ACC112 (cell line): ENCODE results near the gene CCDC141.

Experiments used
- H2AFZ ChIP-seq: fragments of 200-600 bp; sonication (generic); one replicate; pipeline ENCODE4 v1.6.0; 2017; ENCODE audit warnings: antibody characterized with exemption, low read length; ENCODE audit not compliant: unreplicated experiment
- H3K27ac ChIP-seq: fragments of 200-600 bp; sonication (generic); 2 replicates; pipeline ENCODE4 v1.5.1; 2014; ENCODE audit warnings: low read depth, mild to moderate bottlenecking, antibody characterized with exemption, low read length, moderate library complexity
- H3K27me3 ChIP-seq: fragments of 200-600 bp; sonication (generic); 2 replicates; pipeline ENCODE4 v1.6.1; 2014; ENCODE audit warnings: mild to moderate bottlenecking, antibody characterized with exemption, low read length, moderate library complexity, mixed read lengths; ENCODE audit not compliant: insufficient read depth
- H3K36me3 ChIP-seq: fragments of 200-600 bp; sonication (generic); 2 replicates; pipeline ENCODE4 v1.6.1; 2016; ENCODE audit warnings: mild to moderate bottlenecking, antibody characterized with exemption, low read length, moderate library complexity, mixed read lengths; ENCODE audit not compliant: insufficient read depth
- H3K4me1 ChIP-seq: fragments of 200-600 bp; sonication (generic); one replicate; pipeline ENCODE4 v1.6.1; 2016; ENCODE audit warnings: low read length, mixed read lengths; ENCODE audit not compliant: insufficient read depth, unreplicated experiment, control insufficient read depth
- H3K4me3 ChIP-seq: fragments of 200-600 bp; sonication (generic); 2 replicates; pipeline ENCODE4 v1.5.1; 2014; ENCODE audit warnings: mild to moderate bottlenecking, low read depth, low read length
- H3K79me2 ChIP-seq: fragments of 200-600 bp; sonication (generic); one replicate; pipeline ENCODE4 v1.6.0; 2016; ENCODE audit warnings: low read length; ENCODE audit not compliant: control insufficient read depth, unreplicated experiment, insufficient read depth

The CCDC141 gene

DNA sequence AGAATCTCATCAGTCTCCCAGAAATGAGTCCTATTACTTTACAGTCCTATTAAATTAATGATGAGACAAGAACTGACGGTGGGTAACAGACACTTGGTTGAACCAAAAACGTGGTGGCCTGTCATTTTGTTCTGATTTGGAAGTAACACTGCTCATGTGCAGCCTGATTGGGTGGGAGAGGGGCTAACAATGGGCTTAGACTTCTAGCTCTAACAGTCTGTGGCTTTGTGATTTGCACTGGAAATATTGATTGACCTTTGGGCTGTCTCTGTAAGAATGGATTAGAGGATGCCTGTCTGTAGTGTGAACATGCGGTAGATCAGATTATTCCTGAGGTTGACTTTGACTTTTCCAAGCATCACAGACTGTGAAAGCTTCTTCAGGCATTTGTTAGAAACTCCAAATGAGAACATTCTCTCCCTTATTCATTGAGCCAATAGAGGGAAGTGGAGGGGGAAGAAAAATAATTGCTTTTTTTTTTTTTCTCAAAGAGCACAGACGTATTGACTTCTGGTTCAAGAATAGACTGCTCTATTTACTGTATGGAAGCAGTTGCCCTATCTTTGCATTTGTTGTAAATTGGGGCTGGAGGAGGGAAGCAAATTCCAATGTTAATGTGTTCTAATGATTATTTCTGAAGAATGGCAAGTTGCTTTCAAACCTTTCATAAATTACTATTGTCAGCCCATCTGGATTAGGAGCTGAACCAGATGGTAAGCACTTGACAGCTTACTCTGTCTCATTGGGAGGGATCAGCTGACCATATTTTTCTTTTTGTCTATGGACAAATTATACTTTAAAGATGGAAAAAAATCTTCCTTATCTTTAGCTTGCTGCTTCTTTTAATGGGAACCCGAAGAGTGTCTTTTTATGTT lies 156.9 kb downstream of the CCDC141 start:
- H3K36me3 ChIP-seq, result no peaks in the 10 kb centered on the region
- no peaks in the 10 kb centered on the region for H3K79me2 ChIP-seq
- H3K4me1 ChIP-seq, result peaks cover 4% of the 10 kb centered on the region
- no peaks in the 10 kb centered on the region for H3K27me3 ChIP-seq
- H3K4me3 ChIP-seq, result no peak overlapping the region
- no peak overlapping the region for H3K27ac ChIP-seq
- H2AFZ ChIP-seq, result no peak overlapping the region

DNA sequence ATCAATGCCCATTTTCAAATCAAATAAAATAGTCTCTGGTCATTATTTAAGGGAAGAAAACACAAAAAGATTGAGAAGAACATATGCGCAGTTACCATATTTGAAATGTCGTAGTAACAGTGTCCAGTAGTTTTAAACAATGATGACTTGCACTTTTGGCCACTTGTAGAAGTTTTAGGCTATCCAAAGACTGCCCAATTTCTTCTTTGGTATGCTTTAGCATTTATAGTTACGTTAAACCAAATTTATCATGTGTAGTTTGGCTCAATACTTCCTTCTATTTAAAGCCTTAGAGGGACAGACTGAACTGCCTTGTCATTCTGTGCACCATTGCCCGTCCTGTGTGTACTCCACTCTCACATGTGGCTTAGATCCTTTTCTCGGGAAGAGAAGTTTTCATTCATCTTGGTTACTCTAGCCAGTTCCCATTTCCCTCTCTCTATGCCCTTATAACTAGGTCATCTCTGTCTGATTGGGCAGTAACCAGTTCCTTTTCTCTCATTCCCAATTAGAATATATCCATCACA lies 157.9 kb downstream of the CCDC141 start:
- Histone ChIP-seq H3K36me3 (no peaks in the 10 kb centered on the region), H3K4me3 (no peak overlapping the region), H2AFZ (no peak overlapping the region), H3K27ac (no peak overlapping the region), H3K79me2 (no peaks in the 10 kb centered on the region), H3K27me3 (no peaks in the 10 kb centered on the region), H3K4me1 (peaks cover 4% of the 10 kb centered on the region)

DNA sequence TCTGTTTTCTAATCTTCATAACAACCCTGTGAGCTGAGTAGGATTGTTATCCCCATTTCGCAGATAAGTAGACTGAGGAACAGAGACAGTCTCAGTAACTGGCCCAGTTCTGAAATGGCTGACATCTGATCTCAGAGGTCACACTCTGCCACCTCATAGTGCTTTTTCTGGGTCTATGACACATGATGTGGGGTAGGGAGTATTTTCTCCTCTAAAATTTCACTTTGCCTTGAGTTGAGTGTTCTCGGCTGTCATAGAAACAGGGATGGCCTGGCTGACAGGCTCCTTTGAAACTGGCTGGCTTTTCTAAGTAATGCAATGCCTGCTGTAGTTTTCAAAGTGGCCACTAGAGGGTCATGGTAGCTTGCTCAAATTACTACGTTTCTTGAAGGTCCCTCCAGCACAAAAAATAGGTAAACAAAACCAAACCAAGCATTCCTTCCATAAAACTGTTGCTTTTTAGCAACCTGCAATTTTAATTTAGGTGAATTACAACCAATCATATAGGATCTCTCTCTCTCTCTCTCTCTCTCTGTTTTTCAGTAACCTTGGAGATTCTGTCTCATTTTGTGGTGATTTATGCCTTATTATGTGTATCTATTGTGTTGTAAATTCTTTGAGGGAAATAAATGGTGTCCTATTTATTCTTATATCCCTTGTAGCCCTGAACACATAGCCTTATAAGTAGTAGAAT lies 158.5 kb downstream of the CCDC141 start:
- Histone ChIP-seq H3K27me3 (no peaks in the 10 kb centered on the region), H2AFZ (peak overlapping the region; percentile 23), H3K79me2 (no peaks in the 10 kb centered on the region), H3K4me1 (peaks cover 4% of the 10 kb centered on the region), H3K27ac (no peak overlapping the region), H3K4me3 (no peak overlapping the region), H3K36me3 (no peaks in the 10 kb centered on the region)

DNA sequence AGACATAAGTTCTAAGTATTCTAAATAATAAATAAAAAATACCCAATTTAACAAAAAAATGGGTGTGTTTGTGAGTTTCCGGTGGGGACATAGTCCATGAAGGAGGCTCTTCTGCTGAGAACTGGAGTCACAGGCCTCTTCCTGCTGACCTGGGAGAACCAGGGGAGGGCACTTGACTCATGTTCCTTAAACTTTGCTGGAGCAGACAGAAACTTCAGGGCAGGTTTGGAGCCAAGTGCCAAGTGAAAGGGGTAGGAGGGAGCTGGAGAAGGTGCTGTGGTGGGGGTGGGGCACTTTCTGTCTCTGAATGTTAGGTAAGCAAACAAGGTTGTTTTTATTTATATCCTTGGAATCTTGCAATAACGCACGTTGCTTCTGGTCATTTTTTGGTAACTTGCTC lies 163.9 kb downstream of the CCDC141 start:
- Histone ChIP-seq H3K4me3 (no peak overlapping the region), H3K4me1 (peaks cover 22% of the 10 kb centered on the region), H3K27ac (no peak overlapping the region), H2AFZ (no peak overlapping the region), H3K36me3 (no peaks in the 10 kb centered on the region), H3K79me2 (no peaks in the 10 kb centered on the region), H3K27me3 (no peaks in the 10 kb centered on the region)

DNA sequence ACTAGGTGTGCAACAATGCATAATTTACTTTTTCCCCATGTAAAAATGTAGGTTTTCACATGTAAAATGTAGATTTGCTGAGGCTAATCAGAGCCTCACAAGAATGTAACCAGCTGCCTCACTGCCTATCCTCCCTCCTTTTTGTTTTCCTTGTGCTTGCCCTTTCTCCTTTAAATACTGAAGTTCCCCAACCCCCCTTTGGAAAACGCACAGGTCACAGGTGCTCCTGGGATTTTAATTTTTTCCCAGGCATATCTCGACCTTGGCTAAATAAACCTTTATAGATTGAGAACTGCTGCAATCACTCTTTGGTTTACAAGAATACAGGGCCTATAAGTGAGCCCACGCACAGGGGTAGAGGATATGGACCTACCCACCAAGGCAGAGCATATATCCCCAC lies 165.5 kb downstream of the CCDC141 start:
- Histone ChIP-seq H2AFZ (no peak overlapping the region), H3K27me3 (no peaks in the 10 kb centered on the region), H3K79me2 (no peaks in the 10 kb centered on the region), H3K36me3 (no peaks in the 10 kb centered on the region), H3K4me1 (peaks cover 22% of the 10 kb centered on the region), H3K4me3 (no peak overlapping the region), H3K27ac (no peak overlapping the region)

DNA sequence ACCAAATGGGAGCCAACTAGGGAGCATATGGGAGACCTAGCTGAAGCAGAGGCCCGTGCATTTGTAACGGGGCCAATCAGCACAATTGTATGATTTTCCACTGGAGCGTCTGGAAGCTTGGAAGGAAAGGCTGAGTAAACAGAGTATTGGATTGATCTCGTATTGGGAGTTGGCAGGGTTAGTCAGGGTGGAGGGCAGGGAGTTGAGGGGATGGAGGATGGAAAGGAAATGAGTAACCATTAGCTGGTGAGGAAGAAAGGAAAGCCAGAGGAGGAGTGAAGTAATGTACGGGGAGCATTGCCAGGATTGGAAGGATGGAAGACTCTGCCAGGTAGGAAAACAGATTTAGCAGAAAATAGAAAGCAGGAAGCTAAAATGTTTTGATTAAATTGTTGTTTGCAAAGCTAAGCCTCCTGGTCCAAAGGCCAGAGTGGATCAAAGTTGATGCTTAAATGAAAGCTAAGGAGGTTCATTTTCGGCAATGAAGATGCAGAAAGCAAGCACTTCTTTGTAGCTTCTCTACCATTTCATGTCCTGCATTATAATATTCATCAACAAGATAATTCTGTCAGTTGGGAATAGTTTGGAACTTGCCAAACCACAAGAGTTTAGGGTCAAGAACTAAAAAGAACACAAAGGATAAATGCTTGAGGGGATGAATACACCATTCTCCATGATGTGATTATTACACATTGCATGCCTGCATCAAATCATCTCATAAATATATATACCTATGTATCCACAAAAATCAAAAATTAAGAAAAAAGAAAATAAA lies 167.1 kb downstream of the CCDC141 start:
- Histone ChIP-seq H3K79me2 (no peaks in the 10 kb centered on the region), H3K27me3 (no peaks in the 10 kb centered on the region), H2AFZ (no peak overlapping the region), H3K36me3 (no peaks in the 10 kb centered on the region), H3K4me3 (peak overlapping the region; percentile 35), H3K27ac (peak overlapping the region; percentile 34), H3K4me1 (peaks cover 22% of the 10 kb centered on the region)

DNA sequence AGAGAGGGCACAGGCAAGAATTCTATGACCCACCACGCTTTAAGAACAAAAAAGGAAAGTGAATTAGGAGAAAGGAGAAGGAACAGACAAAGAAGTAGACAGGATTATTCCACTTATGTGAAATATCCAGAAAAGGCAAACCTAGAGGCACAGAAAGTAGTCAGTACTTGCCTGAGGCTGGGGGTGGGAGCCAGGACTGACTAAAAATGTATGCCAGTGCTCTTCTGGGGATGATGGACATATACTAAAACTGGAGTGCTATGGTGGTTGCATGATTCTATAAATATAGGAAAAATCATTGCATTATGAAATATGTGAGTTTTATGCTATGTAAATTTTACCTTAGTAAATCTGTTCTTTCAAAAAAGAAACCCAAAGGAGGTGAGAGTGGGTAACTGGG lies 168.9 kb downstream of the CCDC141 start:
- no peak overlapping the region for H3K27ac ChIP-seq
- no peaks in the 10 kb centered on the region for H3K79me2 ChIP-seq
- no peaks in the 10 kb centered on the region for H3K27me3 ChIP-seq
- H2AFZ ChIP-seq, result no peak overlapping the region
- H3K4me1 ChIP-seq, result peaks cover 20% of the 10 kb centered on the region
- no peaks in the 10 kb centered on the region for H3K36me3 ChIP-seq
- no peak overlapping the region for H3K4me3 ChIP-seq

DNA sequence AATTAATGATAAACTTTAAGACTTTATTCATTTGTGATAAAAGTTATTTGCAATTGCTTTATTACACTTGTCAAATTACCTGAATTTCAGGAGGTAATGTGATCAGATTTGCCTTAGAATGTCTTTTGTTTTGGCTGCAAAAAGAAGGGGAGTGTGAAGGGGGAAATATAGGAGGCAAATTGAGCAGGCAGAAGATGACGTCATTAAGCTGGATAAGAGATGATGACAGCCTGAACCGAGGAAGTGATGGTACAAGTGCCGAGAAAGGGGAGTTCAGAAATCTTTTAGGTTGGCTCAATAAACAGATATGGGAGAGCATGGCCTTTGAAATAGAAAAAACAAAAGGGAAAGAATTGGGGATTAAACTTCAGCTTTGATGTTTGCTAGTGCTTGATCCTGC lies 169.7 kb downstream of the CCDC141 start:
- Histone ChIP-seq H3K36me3 (no peaks in the 10 kb centered on the region), H3K79me2 (no peaks in the 10 kb centered on the region), H3K4me3 (no peak overlapping the region), H3K4me1 (peaks cover 17% of the 10 kb centered on the region), H3K27me3 (no peaks in the 10 kb centered on the region), H2AFZ (no peak overlapping the region), H3K27ac (no peak overlapping the region)

DNA sequence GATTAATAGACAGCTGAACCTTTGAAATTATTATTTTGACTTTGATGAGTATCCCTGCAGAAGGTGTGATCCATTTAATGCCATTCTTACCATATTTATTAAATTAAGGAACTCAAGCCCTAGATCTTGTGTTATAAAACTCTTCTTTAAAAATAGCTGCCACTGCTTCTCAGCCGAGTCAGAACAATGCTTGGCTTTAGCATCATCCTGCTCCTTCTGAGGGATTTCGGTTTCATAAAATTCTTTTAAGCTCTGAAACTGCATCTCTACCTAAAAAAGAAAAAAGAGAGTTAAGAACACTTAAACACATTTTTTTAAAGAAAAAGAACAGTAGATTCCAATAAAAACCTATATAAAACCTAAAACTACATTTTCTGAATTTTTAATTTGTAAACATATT lies 172.1 kb downstream of the CCDC141 start:
- Histone ChIP-seq H3K27me3 (no peaks in the 10 kb centered on the region), H3K4me1 (peaks cover 12% of the 10 kb centered on the region), H3K27ac (no peak overlapping the region), H2AFZ (no peak overlapping the region), H3K4me3 (no peak overlapping the region), H3K36me3 (no peaks in the 10 kb centered on the region), H3K79me2 (no peaks in the 10 kb centered on the region)

DNA sequence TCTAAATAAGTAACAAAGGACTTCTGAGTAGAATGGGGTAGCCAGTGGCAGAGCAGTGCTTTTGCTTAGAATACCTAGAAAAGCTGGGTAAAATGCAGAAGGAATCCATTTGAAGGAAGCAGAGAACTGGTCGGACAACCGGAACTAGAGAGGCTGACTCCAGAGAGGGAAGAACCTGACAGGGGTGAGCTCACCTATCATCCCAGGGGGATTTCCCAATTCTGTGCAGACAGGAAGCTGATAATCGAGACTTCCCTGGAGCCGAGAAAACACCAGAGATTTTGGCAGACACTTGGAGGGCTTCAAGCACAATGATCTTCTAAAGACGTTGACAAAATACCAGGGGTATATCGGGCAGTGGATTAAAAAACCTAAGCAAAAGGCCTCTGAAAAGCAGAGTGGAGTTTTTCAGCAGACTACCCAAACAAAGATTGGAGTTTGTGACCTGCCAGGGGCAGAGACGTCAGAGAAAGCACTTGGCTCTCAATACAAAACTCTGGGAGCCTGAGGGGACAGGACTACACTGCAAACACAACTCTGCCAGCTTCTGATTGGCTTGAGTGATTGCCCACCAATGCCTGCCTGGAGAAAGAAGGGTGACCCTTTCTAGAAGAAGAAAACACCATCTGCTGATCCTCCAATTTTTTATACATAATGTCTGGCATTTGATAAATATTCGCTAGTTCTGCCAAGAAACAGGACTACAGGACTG lies 175.3 kb downstream of the CCDC141 start:
- Histone ChIP-seq H3K4me1 (peaks cover 15% of the 10 kb centered on the region), H2AFZ (no peak overlapping the region), H3K36me3 (no peaks in the 10 kb centered on the region), H3K27me3 (no peaks in the 10 kb centered on the region), H3K4me3 (no peak overlapping the region), H3K27ac (no peak overlapping the region), H3K79me2 (no peaks in the 10 kb centered on the region)
